GM19372 (cell line): Measurements from ENCODE around the gene GPR18.

ENCODE experiments used
- ATAC-seq: cut with Tn5 transposase; IDR thresholded peaks from one replicate; pipeline ENCODE4 v1.9.1; 2021; ENCODE audit warnings: mild to moderate bottlenecking, low read depth, moderate library complexity; ENCODE audit not compliant: unreplicated experiment

Gene GPR18

GRCh38 chr13:99294198-99294597 lies 36.0 kb upstream of the GPR18 start:
- no peak for ATAC-seq

GRCh38 chr13:99293178-99293577 lies 35.0 kb upstream of the GPR18 start:
- ATAC-seq = no peak

- ATAC-seq = no peak
Measured at GRCh38 chr13:99290894-99291293, 32.7 kb upstream of the GPR18 start.

GRCh38 chr13:99289674-99290337 lies 31.6 kb upstream of the GPR18 start:
- no peak for ATAC-seq

GRCh38 chr13:99289271-99289670 lies 31.1 kb upstream of the GPR18 start:
- no peak for ATAC-seq

GRCh38 chr13:99288089-99288488 lies 29.9 kb upstream of the GPR18 start:
- ATAC-seq = peak; percentile 79

GRCh38 chr13:99287551-99287950 lies 29.4 kb upstream of the GPR18 start:
- ATAC-seq = no peak

GRCh38 chr13:99285432-99286182 lies 27.4 kb upstream of the GPR18 start:
- no peak for ATAC-seq

- peak; percentile 46 for ATAC-seq
Measured at GRCh38 chr13:99282264-99283231, 24.4 kb upstream of the GPR18 start.

- ATAC-seq = peak; percentile 57
Measured at GRCh38 chr13:99281811-99282263, 23.7 kb upstream of the GPR18 start.

GRCh38 chr13:99280166-99280565 lies 22.0 kb upstream of the GPR18 start:
- no peak for ATAC-seq

- no peak for ATAC-seq
Measured at GRCh38 chr13:99279637-99280036, 21.5 kb upstream of the GPR18 start.

- ATAC-seq = no peak
Measured at GRCh38 chr13:99278843-99279242, 20.7 kb upstream of the GPR18 start.

GRCh38 chr13:99278200-99278599 lies 20.0 kb upstream of the GPR18 start:
- no peak for ATAC-seq

- no peak for ATAC-seq
Measured at GRCh38 chr13:99277629-99278028, 19.4 kb upstream of the GPR18 start.

GRCh38 chr13:99276706-99277105 lies 18.5 kb upstream of the GPR18 start:
- ATAC-seq = no peak

- no peak for ATAC-seq
Measured at GRCh38 chr13:99275093-99275469, 16.9 kb upstream of the GPR18 start.

GRCh38 chr13:99273128-99273527 lies 14.9 kb upstream of the GPR18 start:
- no peak for ATAC-seq

GRCh38 chr13:99272481-99272880 lies 14.3 kb upstream of the GPR18 start:
- no peak for ATAC-seq

GRCh38 chr13:99271249-99271648 lies 13.1 kb upstream of the GPR18 start:
- no peak for ATAC-seq

- no peak for ATAC-seq
Measured at GRCh38 chr13:99270518-99270917, 12.3 kb upstream of the GPR18 start.
